Tibial nerve (tissue), 4 donors: ENCODE data around the gene GTF3C1. TPM values are rescaled to one million over a fixed set of nuclear protein-coding genes. Genes with fewer than 3 reads are reported as not detected.

Experiments
- DNase-seq, 2 donors: peaks; one replicate each; pipeline ENCODE4 v3.0.0-alpha.2; 2019; ENCODE audit warnings: low spot score in 2 of 2
- H3K27ac ChIP-seq, 4 donors: fragments of 200-600 bp; sonication (generic) in 3 of 4; one replicate each; pipeline ENCODE4 v1.5.1; 2017 to 2019; ENCODE audit warnings: mild to moderate bottlenecking in 1 of 4
- H3K27me3 ChIP-seq, 2 donors: fragments of 200-600 bp; sonication (generic) in 1 of 2; one replicate each; pipeline versions ENCODE4 v1.5.1 to v1.6.0; 2017 to 2019
- H3K36me3 ChIP-seq, 3 donors: fragments of 200-600 bp; sonication (generic); one replicate each; pipeline ENCODE4 v1.5.1; 2018 to 2019
- H3K4me1 ChIP-seq, 4 donors: fragments of 200-600 bp; sonication (generic) in 3 of 4; one replicate each; pipeline ENCODE4 v1.5.1; 2017 to 2019
- H3K4me3 ChIP-seq, 4 donors: fragments of 200-600 bp; sonication (generic) in 3 of 4; one replicate each; pipeline ENCODE4 v1.5.1; 2017 to 2019; ENCODE audit warnings: mild to moderate bottlenecking in 1 of 4, moderate library complexity in 1 of 4
- H3K9me3 ChIP-seq, 4 donors: fragments of 200-600 bp; sonication (generic) in 3 of 4; one replicate each; pipeline ENCODE4 v1.5.1; 2017 to 2019
- EP300 ChIP-seq, 2 donors: sonication (generic); formaldehyde crosslinking; IDR thresholded peaks; one replicate each; pipeline ENCODE4 v1.6.1; 2017; ENCODE audit warnings: antibody characterized with exemption in 2 of 2, mild to moderate bottlenecking in 1 of 2
- POLR2A ChIP-seq, 2 donors: fragments of 450-650 bp; IDR thresholded peaks; one replicate each; pipeline ENCODE4 v1.6.1; 2017; ENCODE audit warnings: antibody characterized with exemption in 2 of 2, mild to moderate bottlenecking in 2 of 2, moderate library complexity in 2 of 2
- WGBS, 2 donors: methylation state at CpG; one replicate each; pipeline ENCODE4 v1.1.5; 2018; 5-methylcytosine and 5-hydroxymethylcytosine counted together
- total RNA-seq, 4 donors: library from RNA; depleted of rRNA; stranded (reverse); fragments of >200 nt; gene quantifications; one replicate each; pipeline ENCODE4 v1.1.0, GENCODE V29; 2016
- TF ChIP-seq, protein P1 (sequence below), 5 experiments: fragments of 200-600 bp in 3 of 5; fragments of 450-650 bp in 2 of 5; sonication (generic) in 3 of 5; IDR thresholded peaks; one replicate each; pipeline ENCODE4 v1.5.1; 2016 to 2019; ENCODE audit warnings: antibody characterized with exemption in 5 of 5, mild to moderate bottlenecking in 3 of 5, moderate library complexity in 2 of 5

Gene GTF3C1
- total RNA-seq, 4 donors from 2014 or later, result 66.7 to 92.4 (median 69.9) TPM

DNA sequence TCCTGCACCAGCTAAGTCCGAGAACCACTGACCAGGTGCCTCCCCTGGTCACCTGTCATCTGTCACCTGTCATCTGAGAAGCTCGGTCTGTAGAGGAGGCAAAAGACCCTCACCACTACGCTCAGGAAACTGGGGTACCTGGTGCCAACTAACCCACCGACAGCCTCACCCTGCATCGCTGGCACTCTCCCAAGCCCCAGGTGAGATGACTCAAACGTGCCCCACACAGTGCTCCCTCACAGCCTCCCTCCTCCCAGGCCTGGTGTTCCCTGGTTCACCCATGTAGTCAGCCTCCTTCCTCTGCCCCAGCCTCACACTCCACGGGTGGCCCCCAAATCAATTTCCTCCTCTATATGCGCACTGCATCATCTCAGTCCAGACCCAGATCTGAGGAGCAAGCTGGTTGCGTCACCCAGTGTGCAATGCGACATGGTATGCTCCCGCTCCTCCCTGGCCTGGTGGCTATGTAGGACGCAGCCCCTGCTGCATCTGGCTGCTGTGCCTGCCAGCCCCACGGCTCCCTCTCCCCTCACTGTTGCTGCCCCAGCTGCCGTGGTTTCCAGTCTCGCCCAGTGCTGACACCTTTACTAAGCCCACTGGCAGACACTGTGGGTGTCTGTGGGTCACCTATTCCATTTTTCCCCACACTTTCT lies 68.3 kb downstream of the GTF3C1 start:
- H3K27ac ChIP-seq, result no peak overlapping the region
- H3K27me3 ChIP-seq, result no peaks in the 10 kb centered on the region
- H3K4me3 ChIP-seq, result no peak overlapping the region
- no peaks in the 10 kb centered on the region for H3K4me1 ChIP-seq
- TF ChIP-seq EP300 (IDR thresholded peaks at IDR 0.05), result no peak
- TF ChIP-seq, protein P1, sequence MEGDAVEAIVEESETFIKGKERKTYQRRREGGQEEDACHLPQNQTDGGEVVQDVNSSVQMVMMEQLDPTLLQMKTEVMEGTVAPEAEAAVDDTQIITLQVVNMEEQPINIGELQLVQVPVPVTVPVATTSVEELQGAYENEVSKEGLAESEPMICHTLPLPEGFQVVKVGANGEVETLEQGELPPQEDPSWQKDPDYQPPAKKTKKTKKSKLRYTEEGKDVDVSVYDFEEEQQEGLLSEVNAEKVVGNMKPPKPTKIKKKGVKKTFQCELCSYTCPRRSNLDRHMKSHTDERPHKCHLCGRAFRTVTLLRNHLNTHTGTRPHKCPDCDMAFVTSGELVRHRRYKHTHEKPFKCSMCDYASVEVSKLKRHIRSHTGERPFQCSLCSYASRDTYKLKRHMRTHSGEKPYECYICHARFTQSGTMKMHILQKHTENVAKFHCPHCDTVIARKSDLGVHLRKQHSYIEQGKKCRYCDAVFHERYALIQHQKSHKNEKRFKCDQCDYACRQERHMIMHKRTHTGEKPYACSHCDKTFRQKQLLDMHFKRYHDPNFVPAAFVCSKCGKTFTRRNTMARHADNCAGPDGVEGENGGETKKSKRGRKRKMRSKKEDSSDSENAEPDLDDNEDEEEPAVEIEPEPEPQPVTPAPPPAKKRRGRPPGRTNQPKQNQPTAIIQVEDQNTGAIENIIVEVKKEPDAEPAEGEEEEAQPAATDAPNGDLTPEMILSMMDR (IDR thresholded peaks at IDR 0.05), result no peak
- no peak for TF ChIP-seq POLR2A (IDR thresholded peaks at IDR 0.05)
- peaks cover 8 to 94% (median 45%) of the 10 kb centered on the region in 3 donors for H3K36me3 ChIP-seq
- H3K9me3 ChIP-seq, result no peaks in the 10 kb centered on the region
- WGBS, 2 donors, result 91% methylated on average over 14 to 15 of the region's 15 CpGs
- DNase-seq, result no peak

DNA sequence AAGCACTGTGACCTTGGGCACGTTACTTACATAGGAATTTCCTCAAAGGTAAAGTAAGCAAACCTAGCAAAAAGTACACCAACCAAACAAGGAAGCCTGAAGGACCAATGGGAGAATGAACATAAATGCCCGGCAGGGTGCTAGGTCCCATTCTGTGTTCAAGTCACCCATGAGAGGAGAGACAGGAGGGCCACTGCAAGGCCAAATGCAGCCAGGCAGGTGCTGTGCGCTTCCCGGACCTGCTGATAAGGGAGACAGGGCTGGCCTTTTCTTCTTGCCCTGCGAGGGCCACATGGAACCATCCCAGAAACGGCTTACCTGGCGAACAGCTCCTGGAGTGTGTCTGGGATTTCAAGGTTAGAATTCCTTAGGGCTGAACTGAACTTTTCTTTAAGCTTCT lies 69.0 kb downstream of the GTF3C1 start:
- no peak overlapping the region for H3K27ac ChIP-seq
- no peaks in the 10 kb centered on the region for H3K27me3 ChIP-seq
- WGBS, 2 donors, result 93 to 96% methylated on average over 7 of the region's 7 CpGs
- no peak overlapping the region for H3K4me3 ChIP-seq
- DNase-seq, result no peak
- H3K36me3 ChIP-seq, result peaks cover 8 to 94% (median 43%) of the 10 kb centered on the region in 3 donors
- no peaks in the 10 kb centered on the region for H3K9me3 ChIP-seq
- no peaks in the 10 kb centered on the region for H3K4me1 ChIP-seq
- no peak for TF ChIP-seq POLR2A (IDR thresholded peaks at IDR 0.05)
- no peak for TF ChIP-seq EP300 (IDR thresholded peaks at IDR 0.05)
- TF ChIP-seq, protein P1 (IDR thresholded peaks at IDR 0.05), result no peak

DNA sequence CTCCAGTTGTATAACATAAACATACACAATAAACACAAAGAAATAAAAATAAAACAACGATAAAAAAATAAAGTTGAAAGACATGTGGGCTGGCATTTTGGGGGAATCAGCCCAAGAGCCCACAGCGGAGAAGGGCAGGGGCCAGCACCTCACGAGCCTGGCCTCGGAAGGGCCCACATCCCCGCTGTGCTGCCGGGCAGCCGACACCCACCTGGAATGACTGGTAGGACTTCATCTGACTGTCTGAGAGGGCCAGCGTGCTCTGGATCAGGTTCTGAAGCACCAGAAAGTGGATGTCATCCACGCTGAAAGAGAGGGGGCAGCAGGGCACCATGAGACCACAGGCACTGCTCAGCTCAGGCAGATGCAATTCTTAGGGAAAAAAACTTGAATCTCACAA lies 73.5 kb downstream of the GTF3C1 start:
- WGBS, 2 donors, result 92 to 93% methylated on average over 9 of the region's 9 CpGs
- H3K36me3 ChIP-seq, result peaks cover 5 to 94% (median 19%) of the 10 kb centered on the region in 3 donors
- TF ChIP-seq POLR2A (IDR thresholded peaks at IDR 0.05), result no peak
- TF ChIP-seq, protein P1 (IDR thresholded peaks at IDR 0.05), result no peak
- no peak for TF ChIP-seq EP300 (IDR thresholded peaks at IDR 0.05)

DNA sequence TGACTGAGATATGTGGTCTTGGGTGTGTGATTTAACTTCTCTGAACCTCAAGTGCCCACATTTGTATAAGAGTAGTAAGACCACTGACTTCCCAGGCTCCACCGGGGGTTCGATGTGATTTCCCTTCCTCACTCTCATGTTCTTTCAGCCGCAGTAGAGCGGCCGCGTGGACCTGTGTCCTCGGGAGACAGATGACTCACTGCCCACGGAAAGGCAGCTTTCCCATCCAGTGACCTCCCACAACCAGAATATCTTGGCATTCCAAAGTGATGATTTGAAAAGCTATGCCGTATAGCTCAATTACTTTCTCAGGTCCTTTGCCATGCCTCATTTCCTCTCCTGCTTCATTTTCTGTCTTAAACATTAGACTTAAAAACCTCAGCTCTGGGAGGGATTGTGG lies 74.2 kb downstream of the GTF3C1 start:
- Histone ChIP-seq H3K4me1 (peaks cover 0 to 7% (median 0%) of the 10 kb centered on the region in 4 donors), H3K9me3 (no peaks in the 10 kb centered on the region), H3K27me3 (no peaks in the 10 kb centered on the region), H3K27ac (no peak overlapping the region), H3K4me3 (no peak overlapping the region), H3K36me3 (peaks cover 5 to 94% (median 17%) of the 10 kb centered on the region in 3 donors)
- no peak for DNase-seq
- no peak for TF ChIP-seq POLR2A (IDR thresholded peaks at IDR 0.05)
- TF ChIP-seq EP300 (IDR thresholded peaks at IDR 0.05), result no peak
- TF ChIP-seq, protein P1 (IDR thresholded peaks at IDR 0.05), result no peak
- 63 to 66% methylated on average over 9 of the region's 9 CpGs for WGBS, 2 donors

More for the DNA sequence above, 73.5 kb downstream of the GTF3C1 start:
- H3K4me3 ChIP-seq, result no peak overlapping the region
- no peak overlapping the region for H3K27ac ChIP-seq
- H3K4me1 ChIP-seq, result peaks cover 0 to 1% (median 0%) of the 10 kb centered on the region in 4 donors
- no peaks in the 10 kb centered on the region for H3K27me3 ChIP-seq
- DNase-seq, result no peak
- H3K9me3 ChIP-seq, result no peaks in the 10 kb centered on the region

DNA sequence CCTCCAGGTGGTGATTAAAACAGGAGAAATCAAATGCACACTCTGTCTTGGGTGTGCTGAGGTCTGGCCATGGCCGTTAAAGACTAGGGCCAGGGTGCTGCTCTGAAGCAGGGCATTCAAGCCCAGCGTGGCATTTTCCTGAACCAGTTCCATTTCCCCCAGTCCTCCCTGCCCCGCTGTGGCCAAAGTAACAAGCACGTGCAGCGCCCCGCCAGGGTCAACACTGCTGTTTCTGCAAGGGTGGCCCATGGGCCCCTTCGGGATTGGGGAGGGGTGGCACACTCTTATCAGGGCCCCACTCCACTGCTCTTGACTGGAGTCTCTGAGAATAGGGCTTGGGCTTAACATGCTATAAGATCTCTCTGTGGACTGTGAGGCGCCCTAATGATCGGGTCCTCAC lies 74.8 kb downstream of the GTF3C1 start:
- H3K4me3 ChIP-seq, result no peak overlapping the region
- no peak overlapping the region for H3K27ac ChIP-seq
- DNase-seq, result no peak
- peaks cover 0 to 7% (median 0%) of the 10 kb centered on the region in 4 donors for H3K4me1 ChIP-seq
- 89 to 92% methylated on average over 9 of the region's 9 CpGs for WGBS, 2 donors
- H3K27me3 ChIP-seq, result no peaks in the 10 kb centered on the region
- TF ChIP-seq, protein P1 (IDR thresholded peaks at IDR 0.05), result no peak
- no peak for TF ChIP-seq POLR2A (IDR thresholded peaks at IDR 0.05)
- no peak for TF ChIP-seq EP300 (IDR thresholded peaks at IDR 0.05)
- peaks cover 5 to 94% (median 23%) of the 10 kb centered on the region in 3 donors for H3K36me3 ChIP-seq
- H3K9me3 ChIP-seq, result no peaks in the 10 kb centered on the region
